Tibial nerve (tissue), 4 donors: ENCODE measurements around the gene NXPH4. TPM values are rescaled to one million over a fixed set of nuclear protein-coding genes. Genes with fewer than 3 reads are reported as not detected.

Experiments used
- DNase-seq, 2 donors: peaks; one replicate each; pipeline ENCODE4 v3.0.0-alpha.2; 2019; ENCODE audit warnings: low spot score in 2 of 2
- H3K27ac ChIP-seq, 4 donors: fragments of 200-600 bp; sonication (generic) in 3 of 4; one replicate each; pipeline ENCODE4 v1.5.1; 2017 to 2019; ENCODE audit warnings: mild to moderate bottlenecking in 1 of 4
- H3K27me3 ChIP-seq, 2 donors: fragments of 200-600 bp; sonication (generic) in 1 of 2; one replicate each; pipeline versions ENCODE4 v1.5.1 to v1.6.0; 2017 to 2019
- H3K36me3 ChIP-seq, 3 donors: fragments of 200-600 bp; sonication (generic); one replicate each; pipeline ENCODE4 v1.5.1; 2018 to 2019
- H3K4me1 ChIP-seq, 4 donors: fragments of 200-600 bp; sonication (generic) in 3 of 4; one replicate each; pipeline ENCODE4 v1.5.1; 2017 to 2019
- H3K4me3 ChIP-seq, 4 donors: fragments of 200-600 bp; sonication (generic) in 3 of 4; one replicate each; pipeline ENCODE4 v1.5.1; 2017 to 2019; ENCODE audit warnings: mild to moderate bottlenecking in 1 of 4, moderate library complexity in 1 of 4
- H3K9me3 ChIP-seq, 4 donors: fragments of 200-600 bp; sonication (generic) in 3 of 4; one replicate each; pipeline ENCODE4 v1.5.1; 2017 to 2019
- EP300 ChIP-seq, 2 donors: sonication (generic); formaldehyde crosslinking; IDR thresholded peaks; one replicate each; pipeline ENCODE4 v1.6.1; 2017; ENCODE audit warnings: antibody characterized with exemption in 2 of 2, mild to moderate bottlenecking in 1 of 2
- POLR2A ChIP-seq, 2 donors: fragments of 450-650 bp; IDR thresholded peaks; one replicate each; pipeline ENCODE4 v1.6.1; 2017; ENCODE audit warnings: antibody characterized with exemption in 2 of 2, mild to moderate bottlenecking in 2 of 2, moderate library complexity in 2 of 2
- WGBS, 2 donors: methylation state at CpG; one replicate each; pipeline ENCODE4 v1.1.5; 2018; 5-methylcytosine and 5-hydroxymethylcytosine counted together
- total RNA-seq, 4 donors: library from RNA; depleted of rRNA; stranded (reverse); fragments of >200 nt; gene quantifications; one replicate each; pipeline ENCODE4 v1.1.0, GENCODE V29; 2016
- TF ChIP-seq, protein P1 (sequence below), 5 experiments: fragments of 200-600 bp in 3 of 5; fragments of 450-650 bp in 2 of 5; sonication (generic) in 3 of 5; IDR thresholded peaks; one replicate each; pipeline ENCODE4 v1.5.1; 2016 to 2019; ENCODE audit warnings: antibody characterized with exemption in 5 of 5, mild to moderate bottlenecking in 3 of 5, moderate library complexity in 2 of 5

NXPH4 gene
- total RNA-seq, 4 donors from 2014 or later, result 4.2 TPM; not detected in 3

DNA sequence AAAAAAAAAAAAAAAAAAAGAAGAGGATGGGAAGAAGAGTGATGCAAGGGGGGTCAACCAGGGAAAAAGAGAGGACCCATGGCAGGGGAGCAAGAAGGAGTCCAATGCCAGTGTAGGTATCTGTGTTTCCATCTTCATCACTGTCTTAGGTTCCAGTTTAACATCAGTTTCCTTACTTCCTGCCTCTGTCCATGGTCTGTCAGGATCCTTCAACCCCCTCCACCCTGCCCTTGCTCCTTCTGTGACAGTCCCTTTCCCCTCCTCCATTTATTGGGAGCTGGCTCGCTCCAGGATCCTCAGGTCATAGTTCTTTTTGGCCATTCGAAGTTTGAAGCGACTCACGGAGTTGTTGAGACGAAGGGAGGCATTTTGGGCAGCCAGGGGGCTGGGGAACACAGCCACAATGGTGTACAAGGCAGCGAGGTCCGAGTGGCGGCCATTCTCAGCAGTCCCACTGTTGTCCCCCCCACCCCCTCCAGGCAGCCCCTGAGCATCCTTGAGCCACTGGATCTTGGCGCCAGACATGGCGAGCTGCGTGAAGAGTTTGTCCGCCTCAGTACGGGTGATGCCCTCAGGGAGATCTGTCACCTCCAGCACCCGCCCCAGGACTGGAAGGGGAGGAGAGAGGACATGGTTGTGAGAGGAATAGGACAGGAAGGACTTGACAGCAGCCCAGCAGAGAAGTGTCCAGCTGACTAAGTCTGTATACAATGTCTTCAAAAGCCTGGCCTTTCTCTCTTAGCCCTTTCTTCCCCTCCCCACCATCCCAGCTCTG is 38.1 kb downstream of the NXPH4 start:
- Histone ChIP-seq H3K4me1 (no peaks in the 10 kb centered on the region), H3K9me3 (no peaks in the 10 kb centered on the region), H3K27ac (no peak overlapping the region), H3K36me3 (peaks cover 4 to 58% (median 10%) of the 10 kb centered on the region in 3 donors), H3K27me3 (no peaks in the 10 kb centered on the region), H3K4me3 (no peak overlapping the region)
- TF ChIP-seq, protein P1, sequence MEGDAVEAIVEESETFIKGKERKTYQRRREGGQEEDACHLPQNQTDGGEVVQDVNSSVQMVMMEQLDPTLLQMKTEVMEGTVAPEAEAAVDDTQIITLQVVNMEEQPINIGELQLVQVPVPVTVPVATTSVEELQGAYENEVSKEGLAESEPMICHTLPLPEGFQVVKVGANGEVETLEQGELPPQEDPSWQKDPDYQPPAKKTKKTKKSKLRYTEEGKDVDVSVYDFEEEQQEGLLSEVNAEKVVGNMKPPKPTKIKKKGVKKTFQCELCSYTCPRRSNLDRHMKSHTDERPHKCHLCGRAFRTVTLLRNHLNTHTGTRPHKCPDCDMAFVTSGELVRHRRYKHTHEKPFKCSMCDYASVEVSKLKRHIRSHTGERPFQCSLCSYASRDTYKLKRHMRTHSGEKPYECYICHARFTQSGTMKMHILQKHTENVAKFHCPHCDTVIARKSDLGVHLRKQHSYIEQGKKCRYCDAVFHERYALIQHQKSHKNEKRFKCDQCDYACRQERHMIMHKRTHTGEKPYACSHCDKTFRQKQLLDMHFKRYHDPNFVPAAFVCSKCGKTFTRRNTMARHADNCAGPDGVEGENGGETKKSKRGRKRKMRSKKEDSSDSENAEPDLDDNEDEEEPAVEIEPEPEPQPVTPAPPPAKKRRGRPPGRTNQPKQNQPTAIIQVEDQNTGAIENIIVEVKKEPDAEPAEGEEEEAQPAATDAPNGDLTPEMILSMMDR (IDR thresholded peaks at IDR 0.05), result no peak
- no peak for TF ChIP-seq POLR2A (IDR thresholded peaks at IDR 0.05)
- no peak for TF ChIP-seq EP300 (IDR thresholded peaks at IDR 0.05)
- DNase-seq, result no peak
- 83 to 88% methylated on average over 14 of the region's 14 CpGs for WGBS, 2 donors

DNA sequence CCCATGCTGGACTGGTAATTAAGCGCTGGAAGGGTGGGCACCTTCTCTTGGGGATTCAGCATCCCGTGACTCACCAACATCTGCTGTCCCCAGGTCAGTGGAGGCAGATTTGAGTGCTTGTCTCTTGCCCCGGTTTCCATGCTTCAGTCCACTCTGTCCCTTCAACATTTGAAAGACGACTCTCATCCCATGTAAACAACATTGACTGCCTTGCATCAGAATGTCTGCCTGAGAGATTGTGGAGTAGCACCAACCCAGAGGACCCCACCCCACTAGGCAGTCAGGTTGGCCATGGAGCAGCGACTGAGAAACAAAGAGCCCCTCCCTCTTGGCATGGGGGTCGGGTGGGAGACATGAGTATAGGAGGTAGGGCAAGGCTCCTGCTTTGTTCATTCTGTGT is 39.3 kb downstream of the NXPH4 start:
- peaks cover 4 to 68% (median 10%) of the 10 kb centered on the region in 3 donors for H3K36me3 ChIP-seq
- WGBS, 2 donors, result 92 to 93% methylated on average over 6 of the region's 6 CpGs
- no peaks in the 10 kb centered on the region for H3K9me3 ChIP-seq
- H3K27me3 ChIP-seq, result no peaks in the 10 kb centered on the region
- no peak for DNase-seq
- H3K4me1 ChIP-seq, result no peaks in the 10 kb centered on the region
- H3K27ac ChIP-seq, result no peak overlapping the region
- no peak overlapping the region for H3K4me3 ChIP-seq
- no peak for TF ChIP-seq POLR2A (IDR thresholded peaks at IDR 0.05)
- TF ChIP-seq, protein P1 (IDR thresholded peaks at IDR 0.05), result no peak
- no peak for TF ChIP-seq EP300 (IDR thresholded peaks at IDR 0.05)

DNA sequence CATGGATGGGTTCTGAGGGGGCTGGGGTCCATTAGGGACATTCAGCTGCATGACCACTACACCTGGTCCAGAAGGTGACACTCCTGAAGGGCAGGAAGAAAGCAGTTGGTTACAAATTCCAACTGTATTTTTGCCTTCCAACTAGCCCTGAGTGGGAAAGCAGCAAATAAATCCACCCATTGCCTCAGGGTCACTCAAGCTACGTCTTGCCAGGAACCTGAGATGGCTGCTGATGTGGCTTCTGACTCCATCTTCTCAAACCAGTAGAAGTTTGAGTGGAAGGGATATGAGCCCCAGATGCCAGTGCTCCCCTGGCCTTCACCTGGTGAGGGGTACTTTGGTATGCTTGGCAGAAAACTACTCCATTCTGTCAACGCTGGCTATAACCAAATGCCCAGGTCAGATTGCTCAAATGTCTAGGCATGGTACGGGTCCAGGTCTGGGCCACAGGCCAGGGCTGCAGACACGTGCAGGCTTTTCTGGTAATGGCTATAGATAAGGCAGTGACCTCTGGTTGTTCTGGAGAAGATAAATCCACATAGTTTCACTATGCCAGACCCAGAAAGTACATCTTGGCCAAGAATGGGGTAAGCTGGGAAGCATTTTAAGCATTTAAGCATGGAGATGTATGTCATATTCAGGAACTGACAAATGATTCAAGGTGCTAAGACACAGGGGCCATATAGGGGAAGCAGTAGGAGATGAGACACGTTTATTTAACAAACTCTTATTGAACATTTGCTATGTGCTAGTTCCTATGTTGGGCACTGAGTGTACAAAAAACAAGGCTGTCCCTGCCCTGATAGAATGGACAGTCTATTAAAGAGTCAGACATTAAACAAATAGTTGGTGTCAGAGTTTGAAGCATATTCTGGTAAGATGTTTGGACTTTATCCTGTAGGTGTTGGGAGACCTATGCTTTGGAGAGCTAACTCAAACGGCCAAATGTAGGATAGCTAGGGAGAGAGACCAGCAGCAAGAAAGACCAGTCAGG is 42.7 kb downstream of the NXPH4 start:
- H3K27me3 ChIP-seq, result no peaks in the 10 kb centered on the region
- H3K9me3 ChIP-seq, result no peaks in the 10 kb centered on the region
- no peak overlapping the region for H3K27ac ChIP-seq
- TF ChIP-seq, protein P1 (IDR thresholded peaks at IDR 0.05), result no peak
- TF ChIP-seq POLR2A (IDR thresholded peaks at IDR 0.05) (no peak), EP300 (IDR thresholded peaks at IDR 0.05) (no peak)
- no peak overlapping the region for H3K4me3 ChIP-seq
- no peak for DNase-seq
- 64 to 70% methylated on average over 6 of the region's 6 CpGs for whole genome bisulfite sequencing, 2 donors
- H3K36me3 ChIP-seq, result peaks cover 4 to 90% (median 10%) of the 10 kb centered on the region in 3 donors
- peaks cover 0 to 6% (median 0%) of the 10 kb centered on the region in 4 donors for H3K4me1 ChIP-seq

DNA sequence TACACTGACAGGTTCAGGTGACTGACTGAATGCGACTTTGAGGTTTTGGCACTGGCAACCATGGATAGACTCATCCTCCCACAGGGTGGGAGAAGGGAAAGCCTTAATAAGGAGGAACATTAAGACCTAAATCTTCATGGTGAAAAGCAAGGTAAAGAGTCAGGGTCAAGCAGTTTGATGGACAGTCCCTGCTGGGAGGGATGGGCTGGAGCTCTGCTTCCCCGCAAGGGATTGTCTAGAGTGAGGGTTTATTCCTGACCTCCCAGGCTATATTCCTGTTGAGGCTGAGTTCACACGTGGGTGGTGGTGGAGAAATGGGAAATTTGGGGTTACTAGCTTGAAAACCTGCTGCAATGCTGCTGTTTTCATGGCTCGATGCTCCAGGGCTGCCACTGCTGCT is 43.8 kb downstream of the NXPH4 start:
- Histone ChIP-seq H3K27me3 (no peaks in the 10 kb centered on the region), H3K9me3 (no peaks in the 10 kb centered on the region), H3K4me1 (peaks cover 0 to 6% (median 0%) of the 10 kb centered on the region in 4 donors), H3K4me3 (no peak overlapping the region), H3K27ac (no peak overlapping the region), H3K36me3 (peaks cover 4 to 86% (median 14%) of the 10 kb centered on the region in 3 donors)
- DNase-seq, result no peak
- no peak for TF ChIP-seq EP300 (IDR thresholded peaks at IDR 0.05)
- TF ChIP-seq POLR2A (IDR thresholded peaks at IDR 0.05), result no peak
- TF ChIP-seq, protein P1 (IDR thresholded peaks at IDR 0.05), result no peak
- 81 to 85% methylated on average over 4 of the region's 4 CpGs for WGBS, 2 donors
